HG03280 (cell line): ENCODE measurements around the gene SDCCAG8.

Experiments used
- ATAC-seq: cut with Tn5 transposase; IDR thresholded peaks from one replicate; pipeline ENCODE4 v1.9.1; 2021; ENCODE audit warnings: mild to moderate bottlenecking, moderate library complexity; ENCODE audit not compliant: unreplicated experiment

SDCCAG8 gene

DNA sequence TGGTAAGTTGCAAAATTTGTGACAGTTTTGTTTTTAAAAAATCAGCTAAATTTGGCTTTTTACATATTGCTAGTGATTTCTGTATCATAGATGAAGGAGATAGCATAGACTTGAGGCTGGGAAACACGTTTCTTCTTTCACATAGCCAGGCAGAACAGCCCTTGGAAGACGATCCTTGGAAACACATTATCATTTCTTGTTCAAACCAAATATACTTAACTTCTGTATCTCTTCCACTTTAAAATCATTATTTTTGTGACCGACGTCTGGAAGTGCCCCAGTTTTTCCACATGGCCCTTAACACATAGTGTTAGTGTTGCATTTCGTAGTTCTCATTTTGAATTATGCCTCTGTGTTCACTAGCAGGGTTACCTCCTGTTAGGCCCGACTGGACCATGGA, 193.5 kb downstream of the SDCCAG8 start:
- ATAC-seq, result no peak

DNA sequence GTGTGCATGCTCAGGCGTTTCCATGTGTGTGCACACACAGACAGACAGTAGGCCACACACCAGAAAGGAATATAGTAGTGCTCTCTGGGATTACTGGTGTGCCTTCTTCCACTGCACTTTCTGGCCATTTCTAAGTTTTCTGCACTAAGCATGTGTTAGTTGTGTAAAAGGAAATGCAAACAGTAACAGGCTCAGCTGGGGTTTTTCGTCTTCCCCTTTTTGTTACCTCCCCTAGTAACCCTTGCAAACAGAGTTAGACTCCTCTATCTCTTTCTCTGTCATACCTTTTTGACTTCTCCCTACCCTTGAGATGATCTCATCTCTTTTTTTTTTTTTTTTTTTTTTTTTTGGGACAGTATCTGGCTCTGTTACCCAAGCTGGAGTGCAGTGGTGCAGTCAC, 196.3 kb downstream of the SDCCAG8 start:
- ATAC-seq, result no peak

DNA sequence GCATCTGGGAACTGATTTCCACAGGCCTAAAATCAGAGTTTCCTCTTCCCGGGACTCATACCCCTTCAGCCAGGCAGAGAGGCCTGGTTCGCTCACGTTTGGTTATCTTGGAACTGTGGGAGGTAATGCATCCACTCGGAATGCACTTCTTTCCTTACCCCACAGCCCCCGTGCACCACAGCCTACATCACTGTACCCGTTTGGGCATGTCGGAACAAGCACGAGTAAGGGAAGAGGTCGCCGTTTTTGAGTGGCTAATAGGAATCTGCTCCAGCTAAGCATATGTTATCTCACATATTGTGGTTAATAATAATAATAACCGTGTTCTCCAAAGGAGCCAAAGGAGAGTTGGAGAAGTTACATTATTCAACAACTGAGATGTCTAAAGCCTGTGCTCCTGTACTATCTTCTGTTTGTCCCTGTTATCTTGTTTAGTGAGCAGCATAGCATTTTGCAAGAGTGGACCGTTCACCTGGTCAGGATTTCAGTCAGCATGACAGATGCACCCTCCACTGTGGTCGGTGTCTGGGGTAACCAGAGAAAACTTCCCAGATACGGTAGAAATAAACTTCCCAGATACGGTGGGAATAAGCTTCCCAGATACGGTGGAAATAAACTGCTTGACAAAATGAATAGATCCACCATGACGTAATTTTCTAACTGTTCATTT, 198.6 kb downstream of the SDCCAG8 start:
- ATAC-seq, result no peak

DNA sequence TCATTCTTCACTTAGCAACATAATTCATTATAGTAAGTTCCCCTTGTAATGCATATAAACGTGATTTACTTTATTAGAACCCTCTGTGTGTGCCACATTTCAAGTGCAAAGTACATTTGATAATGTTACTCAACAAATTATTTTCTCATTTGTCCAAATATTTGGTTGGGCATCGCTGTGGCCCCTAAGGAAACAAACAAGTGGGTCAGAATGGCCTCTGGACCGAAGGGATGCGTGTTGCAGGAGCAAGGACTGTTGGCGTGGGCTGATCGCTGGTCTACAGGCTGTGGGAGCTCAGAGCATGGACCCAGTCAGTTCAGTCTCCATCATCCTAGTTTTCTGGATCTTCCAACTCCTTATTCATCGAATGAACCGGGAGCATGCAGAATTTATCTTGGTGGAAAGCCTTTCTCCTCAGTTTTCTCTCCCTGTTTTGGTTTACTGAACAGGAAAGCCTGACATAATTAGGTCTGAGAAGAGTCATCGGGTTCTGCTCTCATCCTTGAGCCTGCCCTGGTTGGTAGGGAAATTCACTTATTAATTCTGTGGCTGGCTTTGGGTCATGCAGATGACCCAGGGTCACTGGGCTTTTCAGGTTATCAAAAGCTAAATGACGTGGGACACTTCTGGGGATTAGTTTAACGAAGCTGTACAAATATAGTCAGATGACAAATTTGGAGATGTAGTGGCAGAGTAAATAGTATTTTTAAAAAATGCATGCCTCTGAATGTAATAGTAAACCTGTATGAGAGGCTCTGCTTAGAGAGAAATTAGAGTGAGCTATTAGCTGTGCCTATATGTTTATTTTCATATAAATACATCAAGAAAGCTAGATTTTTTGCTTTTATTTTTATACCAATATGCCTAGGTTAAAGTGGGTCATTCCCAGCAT, 200.2 kb downstream of the SDCCAG8 start:
- no peak for ATAC-seq

DNA sequence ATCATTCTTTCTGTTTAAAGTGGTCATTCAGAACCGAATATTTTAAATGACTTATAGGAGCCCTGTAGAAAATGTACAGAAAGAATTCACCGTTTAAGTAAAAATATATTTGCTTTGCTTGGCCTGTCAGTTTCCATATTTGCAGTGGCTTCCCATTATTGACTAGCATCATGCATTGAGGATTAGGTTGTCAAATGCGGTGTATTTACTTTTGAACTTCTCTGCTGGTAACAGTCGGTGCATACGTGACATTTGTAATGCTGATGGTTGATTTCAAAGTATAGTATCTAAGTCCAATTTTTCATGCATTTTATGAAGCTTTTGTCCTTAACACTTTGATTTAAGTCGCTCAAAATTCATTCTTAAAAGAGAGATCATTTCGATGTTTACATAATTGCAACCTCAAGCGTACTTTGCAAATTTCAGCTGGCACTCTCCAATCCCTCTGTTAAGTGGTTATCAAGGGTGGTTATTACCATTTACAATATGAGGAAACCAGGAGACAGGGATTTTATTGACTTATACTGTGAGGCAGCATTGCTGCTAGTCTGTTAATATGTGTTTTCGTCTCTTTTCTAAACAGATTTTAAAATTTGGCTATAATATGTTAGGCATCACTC, 201.6 kb downstream of the SDCCAG8 start:
- ATAC-seq, result no peak

DNA sequence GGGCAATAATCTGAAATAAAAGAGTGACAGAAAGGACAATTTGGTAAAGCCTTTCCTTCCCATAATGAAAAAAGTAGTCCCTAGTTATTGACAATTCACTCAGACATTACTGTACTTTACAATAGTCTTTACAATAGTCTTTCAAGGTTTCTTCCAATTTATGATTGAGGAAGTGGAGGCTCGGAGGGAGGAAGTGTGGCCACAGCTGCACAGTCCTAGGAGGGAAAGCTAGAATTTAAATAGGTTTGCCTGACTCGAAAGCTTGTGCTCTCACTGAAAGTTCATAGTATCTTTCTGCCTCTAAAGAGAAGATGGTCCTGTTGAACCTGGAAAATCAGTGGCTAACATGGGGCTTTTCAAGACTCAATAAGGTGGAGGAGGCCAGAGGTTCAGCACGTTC, 203.2 kb downstream of the SDCCAG8 start:
- ATAC-seq, result no peak

DNA sequence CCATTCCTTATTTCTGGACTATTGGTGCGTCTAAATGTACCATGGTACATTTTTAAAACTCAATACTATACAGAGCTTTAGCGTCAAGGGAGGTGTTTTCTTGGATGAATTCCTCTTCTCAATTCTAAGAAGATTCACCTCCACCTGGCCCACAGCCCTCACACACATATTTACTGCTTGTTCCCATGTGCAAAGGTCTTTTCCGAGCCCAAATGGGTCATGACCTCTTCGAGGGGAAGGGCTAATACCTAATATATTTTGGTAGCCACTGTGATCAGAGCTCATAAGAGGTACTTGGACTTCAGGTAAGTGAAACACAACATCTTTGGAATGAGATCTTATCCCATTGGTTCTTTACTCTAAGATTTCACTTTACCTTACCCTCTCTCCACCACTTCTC, 205.9 kb downstream of the SDCCAG8 start:
- ATAC-seq, result no peak

DNA sequence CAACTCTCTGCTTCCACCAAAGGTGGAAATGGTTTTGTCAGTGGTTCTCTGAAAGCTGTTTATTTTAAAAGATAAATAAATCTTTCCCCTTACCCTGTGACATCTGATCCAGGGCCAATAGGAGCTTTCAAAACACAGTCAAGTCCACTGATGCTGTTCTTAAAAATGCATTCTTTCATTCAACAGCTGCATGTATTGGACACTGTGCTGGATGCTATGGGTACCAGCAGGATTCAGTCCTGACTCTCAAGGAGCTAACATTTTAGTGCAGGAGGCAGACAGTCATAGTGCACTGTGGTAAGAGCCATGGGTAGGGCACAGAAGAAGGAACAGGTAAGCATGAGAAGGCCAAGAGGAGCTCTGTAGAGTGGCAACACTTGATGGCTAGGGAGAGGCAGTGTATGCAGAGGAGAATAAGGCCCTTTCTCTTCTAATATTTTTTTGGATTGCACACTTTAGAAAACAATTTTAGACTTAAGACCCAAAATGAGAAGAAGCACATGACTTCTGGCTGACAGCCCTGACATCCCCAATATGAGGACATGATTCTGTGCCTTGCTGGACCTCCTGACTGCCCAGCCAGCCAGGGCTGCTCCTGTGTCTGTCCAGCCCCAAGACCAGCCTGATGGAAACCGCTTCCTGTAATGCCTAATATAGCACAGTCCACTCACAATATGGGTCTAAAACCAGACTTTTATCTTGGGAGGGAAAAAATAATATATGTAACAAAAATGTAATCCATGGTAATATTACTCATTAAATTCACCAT, 207.3 kb downstream of the SDCCAG8 start:
- no peak for ATAC-seq

DNA sequence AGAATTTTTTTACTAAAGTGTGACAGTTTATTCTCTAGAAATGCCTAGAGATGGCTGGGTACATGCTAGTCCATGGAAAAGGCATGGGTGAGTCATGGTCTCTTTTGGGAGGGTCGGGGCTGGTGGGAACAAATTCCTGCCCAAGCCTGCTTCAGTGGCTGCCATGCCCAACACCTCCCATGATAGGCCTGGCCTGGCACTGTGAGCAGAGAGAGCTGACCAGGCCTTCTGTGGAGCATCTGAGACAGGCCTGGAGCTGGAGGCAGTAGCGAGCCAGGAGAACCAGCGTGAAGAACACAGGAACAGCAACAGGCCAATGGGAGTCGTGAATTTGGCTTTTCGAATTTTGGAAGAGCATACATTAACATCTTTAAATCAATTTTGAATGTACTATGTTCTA, 209.2 kb downstream of the SDCCAG8 start:
- no peak for ATAC-seq

DNA sequence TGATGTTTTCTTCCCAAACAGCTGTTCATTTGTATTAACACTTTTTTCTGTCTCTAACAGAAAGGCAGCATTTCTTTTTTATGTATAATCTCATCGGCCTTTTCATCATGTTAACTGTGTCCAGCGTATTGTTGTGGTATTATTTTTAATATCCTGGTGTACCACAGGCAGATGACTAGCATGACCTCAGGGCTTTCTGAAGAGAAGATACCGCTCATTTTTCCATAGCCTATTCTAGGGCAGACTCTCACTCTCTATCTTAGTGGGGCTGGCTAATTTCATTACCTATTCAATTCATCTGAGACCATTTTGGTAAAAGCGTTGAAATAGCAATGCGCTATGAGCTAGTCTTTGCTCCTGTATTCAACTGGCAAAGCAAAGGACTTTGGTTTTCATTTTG, 209.9 kb downstream of the SDCCAG8 start:
- no peak for ATAC-seq

DNA sequence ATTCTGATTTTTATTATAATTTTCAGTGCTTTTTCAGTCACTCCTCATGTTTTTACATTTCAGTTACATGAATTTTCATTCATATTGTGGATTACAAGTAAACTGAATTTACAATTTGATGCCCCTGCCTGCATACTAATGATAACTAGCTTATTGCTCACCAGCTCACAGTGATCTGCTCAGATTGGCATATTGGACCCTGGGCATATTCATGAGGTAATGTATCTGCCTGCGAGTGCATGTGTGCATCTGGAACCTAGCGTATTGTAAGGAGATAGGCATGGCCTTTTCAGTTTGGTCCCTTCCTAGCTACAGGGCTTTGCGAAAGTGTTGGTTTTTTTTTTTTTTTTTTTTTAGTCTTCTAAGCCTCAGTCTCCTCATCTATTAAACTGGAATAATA, 213.7 kb downstream of the SDCCAG8 start:
- no peak for ATAC-seq

DNA sequence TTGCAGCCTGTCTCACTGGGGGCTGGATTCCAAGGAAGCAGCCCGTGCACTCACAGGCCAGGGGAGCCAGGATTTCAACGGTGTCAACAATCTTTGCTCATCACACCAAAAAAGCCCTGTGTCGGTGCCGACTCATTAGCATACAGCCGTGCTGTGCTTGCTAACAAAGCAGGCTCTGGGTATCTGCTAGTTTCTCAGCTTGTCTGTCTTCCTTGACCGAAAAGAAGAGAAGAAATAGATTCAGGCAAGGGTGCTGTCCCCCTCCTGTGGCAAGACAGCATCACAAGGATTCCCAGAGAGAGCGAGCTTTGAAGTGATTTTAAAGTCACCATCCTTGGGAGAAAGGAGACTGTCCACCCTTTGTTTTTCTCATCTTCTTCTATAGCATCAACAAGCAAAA, 214.7 kb downstream of the SDCCAG8 start:
- no peak for ATAC-seq

DNA sequence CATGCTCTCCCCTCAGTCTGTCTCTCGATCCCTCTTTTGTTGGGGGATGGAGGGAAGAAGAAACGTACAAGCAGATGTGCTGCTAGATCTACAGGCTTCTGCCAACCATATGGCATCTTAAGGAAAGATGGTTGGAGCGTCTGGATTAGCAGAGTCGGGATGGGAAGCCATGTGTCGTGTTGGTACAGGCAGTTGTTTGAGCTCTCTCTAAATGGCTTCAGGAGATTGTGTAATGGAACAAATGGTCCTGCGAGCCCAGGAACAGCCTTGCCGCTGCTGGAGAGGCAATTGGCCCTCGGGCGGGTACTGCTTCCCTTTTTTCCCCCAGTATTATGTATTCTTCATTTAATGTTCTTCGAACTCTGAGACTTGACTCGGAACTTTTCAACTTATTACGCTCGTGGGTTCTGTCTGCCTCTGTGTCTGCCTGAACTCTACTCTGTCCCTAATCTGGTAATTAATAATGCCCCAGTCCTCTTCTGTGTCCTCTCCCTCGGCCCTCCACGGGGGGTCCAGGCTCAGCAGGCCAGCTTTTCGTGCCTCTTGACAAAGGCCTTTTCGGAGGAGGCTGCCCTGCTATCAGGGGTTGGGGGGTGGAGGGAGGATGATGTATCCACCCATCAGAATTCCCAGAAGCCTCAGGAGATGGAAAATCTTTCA, 215.3 kb downstream of the SDCCAG8 start:
- ATAC-seq, result no peak

DNA sequence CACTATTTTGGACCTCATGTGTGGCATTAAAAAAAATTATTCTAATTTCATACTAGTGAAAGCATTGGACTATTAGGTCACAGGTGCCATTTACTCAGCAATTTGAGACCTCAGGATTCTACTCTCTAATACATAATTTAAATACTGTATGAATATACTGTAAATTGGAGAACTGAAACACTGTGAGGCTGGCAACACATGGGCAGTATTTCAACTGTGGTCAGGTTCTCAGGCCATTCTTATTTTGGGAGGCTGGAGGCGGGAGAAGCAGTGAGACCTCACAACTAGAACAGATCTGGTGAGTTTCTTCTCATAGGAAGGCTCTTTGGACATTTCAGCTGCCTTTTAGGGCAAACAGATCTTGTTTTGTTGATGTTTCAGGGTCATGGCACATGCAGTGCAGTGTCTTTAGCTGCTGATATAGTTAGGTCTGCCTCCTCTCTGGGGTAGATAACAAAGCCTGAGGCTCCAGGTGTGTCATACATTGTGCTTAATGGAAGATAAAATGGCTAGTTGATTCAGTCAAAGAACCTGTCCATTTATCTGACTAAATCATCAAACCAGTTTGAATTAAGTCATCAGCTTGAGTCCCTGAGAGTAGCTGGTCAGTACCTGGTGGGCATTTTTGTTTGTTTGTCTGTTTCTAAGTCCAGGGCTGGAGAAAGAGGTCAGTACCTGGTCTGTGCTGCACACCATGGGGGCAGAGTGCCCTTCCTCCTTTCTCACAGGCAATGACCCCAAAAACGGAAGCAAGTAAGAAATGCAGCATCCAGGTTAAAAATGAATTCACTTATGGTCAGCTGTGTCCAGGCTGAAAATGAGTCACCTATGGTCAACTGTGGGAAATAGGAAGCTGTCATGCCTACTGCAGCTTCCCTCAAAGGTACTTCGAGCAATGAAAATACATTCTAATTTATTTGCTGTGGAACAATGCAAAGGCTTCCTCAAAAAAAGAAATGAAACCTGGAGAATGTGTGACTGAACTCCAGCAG, 216.2 kb downstream of the SDCCAG8 start:
- ATAC-seq, result peak; percentile 72

DNA sequence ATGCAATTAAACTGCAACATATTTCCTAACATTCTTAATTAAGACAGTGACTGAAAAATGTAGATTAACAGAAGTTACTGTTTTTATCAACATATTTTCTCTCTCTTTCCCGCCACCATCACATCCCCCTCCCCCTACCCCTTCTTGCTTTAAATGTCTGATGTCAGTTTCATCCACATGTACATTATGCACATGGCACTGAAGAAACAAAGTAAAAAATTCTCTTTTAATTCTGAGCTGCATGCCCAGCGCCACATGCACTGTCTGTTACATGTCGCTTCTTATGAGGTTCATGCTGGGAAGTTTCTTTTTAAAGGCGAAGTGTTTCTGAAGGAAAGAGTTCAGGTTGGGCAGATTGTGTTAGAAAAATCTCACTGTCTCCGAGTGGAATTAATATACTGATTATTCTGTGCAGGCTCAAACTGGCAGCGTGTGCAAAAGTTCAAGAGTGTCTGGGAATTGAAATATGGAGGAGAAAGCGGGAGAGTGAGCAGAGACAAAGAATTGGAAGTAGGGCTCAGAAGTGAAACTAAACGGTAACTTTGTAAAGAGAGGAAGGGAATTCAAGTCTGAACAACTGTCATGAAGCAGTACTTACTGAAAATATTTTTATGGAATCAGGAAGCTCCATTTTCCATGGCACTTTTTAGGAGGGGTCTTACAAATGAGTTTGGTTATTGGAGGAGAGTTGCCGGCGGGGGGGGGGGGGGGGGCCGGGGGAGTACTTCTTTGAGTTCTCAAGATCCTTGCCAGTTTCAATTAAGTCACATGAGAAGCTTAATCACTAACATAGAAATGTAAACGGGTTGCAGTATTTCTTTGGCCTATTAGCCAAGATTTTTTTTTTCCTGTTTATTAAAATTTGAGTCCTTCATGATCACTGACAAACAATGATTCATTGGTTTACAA, 217.6 kb downstream of the SDCCAG8 start:
- ATAC-seq, result no peak

DNA sequence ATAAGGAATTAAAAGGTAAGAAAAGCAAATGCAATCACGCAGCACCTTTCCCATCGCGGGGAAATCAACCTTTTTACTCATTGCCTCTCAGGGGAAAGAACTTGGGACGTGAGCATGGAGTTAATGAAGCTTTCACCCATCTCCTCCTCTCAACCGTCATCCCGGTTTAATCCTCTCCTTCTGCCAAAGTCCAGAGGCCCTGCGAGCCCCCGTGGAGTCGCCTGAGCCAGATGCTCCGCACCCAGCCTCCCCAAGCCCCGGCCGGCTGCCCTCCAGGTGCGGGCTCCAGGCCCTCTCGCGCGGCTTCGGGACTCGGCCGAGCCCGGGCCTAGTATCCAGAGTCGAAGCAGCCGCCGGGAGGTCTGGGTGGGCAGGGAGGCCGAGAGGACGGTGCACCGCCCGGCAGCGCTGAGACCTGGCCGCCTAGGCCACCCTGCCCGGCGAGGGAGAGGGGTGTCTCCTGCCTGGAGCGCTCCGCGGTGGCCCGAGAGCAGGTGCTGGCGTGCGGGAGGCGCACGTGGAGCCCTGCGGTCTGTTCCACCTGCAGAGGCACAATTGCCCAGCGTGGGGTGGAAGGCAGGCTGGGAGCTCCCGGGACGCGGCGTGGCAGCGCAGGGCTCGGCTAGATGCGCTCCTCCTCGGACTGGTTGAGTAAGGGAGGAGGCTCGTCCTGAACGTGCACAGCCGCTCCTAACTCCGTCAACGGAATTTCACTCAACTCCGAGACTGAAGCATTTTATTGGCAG, 218.5 kb downstream of the SDCCAG8 start:
- no peak for ATAC-seq

DNA sequence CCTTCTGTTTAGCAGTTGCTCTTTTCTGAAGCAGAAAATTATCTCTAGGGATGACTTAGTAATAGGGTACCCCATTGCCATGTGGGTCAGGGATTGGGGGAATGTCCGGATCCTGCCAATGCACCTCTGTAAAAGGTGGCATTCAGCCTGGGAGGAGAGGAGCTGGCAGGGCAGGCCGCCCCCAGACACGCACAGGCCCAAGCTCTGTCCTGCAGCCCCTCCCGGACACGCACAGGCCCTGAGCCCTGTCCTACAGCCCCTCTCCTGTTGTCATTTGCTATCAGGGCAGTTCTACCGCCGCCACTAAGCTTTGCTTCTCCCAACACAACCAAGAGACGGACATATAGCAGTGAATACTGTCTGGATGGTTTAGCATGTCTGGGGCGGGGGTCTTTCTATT, 219.1 kb downstream of the SDCCAG8 start:
- no peak for ATAC-seq

DNA sequence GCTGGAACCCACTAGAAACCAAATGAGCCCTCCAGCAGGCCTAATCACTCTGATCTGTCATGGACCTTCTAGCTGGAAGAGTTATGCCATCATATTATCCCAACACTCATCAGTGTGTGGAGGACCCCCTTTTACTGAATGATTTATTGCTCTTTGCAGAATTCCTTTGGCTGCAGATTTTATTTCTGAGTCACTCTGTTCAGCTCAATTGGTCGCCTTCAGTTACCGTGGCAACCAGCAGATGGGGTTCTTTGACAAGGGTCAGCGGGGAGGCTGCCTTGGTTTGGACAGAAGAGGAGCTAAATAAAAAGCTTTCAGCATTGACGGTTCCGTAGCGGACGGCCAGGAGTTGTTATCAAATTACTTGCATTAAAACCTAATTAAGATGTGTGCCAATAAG, 220.1 kb downstream of the SDCCAG8 start:
- ATAC-seq, result no peak
